ENCODE results near the gene MEIOB.
A peak's percentile ranks its signal among the peaks of the same experiment; 100 is the strongest.

The MEIOB gene

GRCh38 chr16:1912215-1912543, 40.2 kb upstream of the MEIOB start:
- TF ChIP-seq, protein P1, sequence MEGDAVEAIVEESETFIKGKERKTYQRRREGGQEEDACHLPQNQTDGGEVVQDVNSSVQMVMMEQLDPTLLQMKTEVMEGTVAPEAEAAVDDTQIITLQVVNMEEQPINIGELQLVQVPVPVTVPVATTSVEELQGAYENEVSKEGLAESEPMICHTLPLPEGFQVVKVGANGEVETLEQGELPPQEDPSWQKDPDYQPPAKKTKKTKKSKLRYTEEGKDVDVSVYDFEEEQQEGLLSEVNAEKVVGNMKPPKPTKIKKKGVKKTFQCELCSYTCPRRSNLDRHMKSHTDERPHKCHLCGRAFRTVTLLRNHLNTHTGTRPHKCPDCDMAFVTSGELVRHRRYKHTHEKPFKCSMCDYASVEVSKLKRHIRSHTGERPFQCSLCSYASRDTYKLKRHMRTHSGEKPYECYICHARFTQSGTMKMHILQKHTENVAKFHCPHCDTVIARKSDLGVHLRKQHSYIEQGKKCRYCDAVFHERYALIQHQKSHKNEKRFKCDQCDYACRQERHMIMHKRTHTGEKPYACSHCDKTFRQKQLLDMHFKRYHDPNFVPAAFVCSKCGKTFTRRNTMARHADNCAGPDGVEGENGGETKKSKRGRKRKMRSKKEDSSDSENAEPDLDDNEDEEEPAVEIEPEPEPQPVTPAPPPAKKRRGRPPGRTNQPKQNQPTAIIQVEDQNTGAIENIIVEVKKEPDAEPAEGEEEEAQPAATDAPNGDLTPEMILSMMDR (conservative IDR thresholded peaks at IDR 0.05; ENCODE audit: low read length) = no peak
- DNase-seq (ENCODE audit: low read depth) = no peak
- no peak overlapping the region for H3K4me3 ChIP-seq (ENCODE audit: low read length)

DNA sequence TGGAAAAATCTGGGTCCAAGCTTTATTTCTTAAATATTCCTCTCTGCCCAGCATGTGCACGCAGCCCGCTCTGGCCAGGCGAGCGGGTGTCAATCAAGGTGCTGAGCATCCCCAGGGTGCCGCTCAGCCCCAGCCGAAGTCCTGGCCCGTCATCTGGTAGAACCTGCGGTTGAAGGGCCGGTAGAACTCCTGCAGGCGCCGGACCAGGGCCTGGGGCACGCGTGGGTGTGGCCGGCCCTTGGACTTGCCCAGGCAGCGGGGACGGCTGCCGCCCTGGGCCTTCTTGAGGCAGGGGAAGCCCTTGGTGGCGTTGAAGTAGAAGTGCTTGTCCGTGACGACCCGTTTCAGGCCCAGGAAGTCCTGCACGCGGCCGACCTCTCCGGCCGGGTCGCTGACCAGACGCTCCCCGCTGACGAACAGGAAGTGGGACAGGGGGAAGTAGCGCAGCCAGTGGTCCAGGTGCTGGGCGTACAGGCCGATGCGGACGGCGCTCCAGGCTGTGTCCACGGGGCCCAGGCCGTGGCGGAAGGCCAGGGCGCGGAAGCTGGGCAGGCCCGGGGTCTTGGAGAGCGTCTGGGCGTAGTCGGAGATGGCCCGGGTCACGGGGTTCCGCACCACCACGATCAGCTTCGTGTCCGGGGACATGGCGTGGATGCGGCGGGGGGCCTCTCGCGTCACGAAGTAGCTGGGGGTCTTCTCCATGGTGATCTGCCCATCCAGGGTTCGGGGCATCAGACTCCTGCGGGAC, 39.7 kb upstream of the MEIOB start:
- H3K4me3 ChIP-seq (ENCODE audit: low read length) = no peak overlapping the region
- TF ChIP-seq, protein P1 (conservative IDR thresholded peaks at IDR 0.05; ENCODE audit: low read length) = no peak
- DNase-seq (ENCODE audit: low read depth) = no peak

GRCh38 chr16:1909561-1910231, 37.7 kb upstream of the MEIOB start:
- TF ChIP-seq, protein P1 (conservative IDR thresholded peaks at IDR 0.05; ENCODE audit: low read length) = no peak
- DNase-seq (ENCODE audit: low read depth) = peak; percentile 27

GRCh38 chr16:1908983-1909382, 37.0 kb upstream of the MEIOB start:
- no peak for DNase-seq (ENCODE audit: low read depth)
- no peak overlapping the region for H3K4me3 ChIP-seq (ENCODE audit: low read length)
- TF ChIP-seq, protein P1 (conservative IDR thresholded peaks at IDR 0.05; ENCODE audit: low read length) = no peak

More at GRCh38 chr16:1909561-1910231, 37.7 kb upstream of the MEIOB start:
- H3K4me3 ChIP-seq (ENCODE audit: low read length) = no peak overlapping the region

GRCh38 chr16:1908184-1908583, 36.2 kb upstream of the MEIOB start:
- DNase-seq (ENCODE audit: low read depth) = peak; percentile 26
- TF ChIP-seq, protein P1 (conservative IDR thresholded peaks at IDR 0.05; ENCODE audit: low read length) = no peak
- H3K4me3 ChIP-seq (ENCODE audit: low read length) = no peak overlapping the region

DNA sequence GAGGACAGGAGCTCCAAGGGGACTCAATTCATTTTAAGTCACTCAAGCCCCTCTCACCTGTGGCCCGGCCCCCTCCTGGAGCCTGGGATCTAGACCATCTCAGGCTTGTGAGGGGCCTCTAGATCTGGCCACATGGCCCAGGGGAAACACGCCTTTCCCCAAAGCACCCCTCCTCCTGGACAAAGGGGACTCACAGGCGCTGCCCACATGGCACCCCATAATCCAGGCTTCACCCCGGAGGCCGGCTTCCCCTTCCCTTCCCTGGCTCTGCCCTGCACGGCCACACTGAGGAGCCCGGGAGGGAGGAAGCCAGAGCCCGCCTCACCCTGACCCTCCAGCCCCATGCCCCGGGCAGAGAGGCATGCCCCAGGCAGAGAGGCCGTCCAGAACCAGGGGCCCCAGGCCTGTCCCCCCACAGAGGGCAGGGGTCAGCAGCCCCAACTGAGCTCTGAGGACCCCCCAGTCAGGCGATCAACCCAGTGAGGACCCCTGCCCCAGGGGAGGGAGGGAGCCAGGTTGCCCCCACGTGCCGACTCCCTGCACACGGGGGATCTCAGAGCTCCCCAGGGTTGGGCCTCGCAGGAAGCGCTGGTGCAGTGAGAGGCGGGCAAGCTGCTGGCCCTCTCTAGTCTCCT, 35.4 kb upstream of the MEIOB start:
- no peak overlapping the region for H3K4me3 ChIP-seq (ENCODE audit: low read length)
- no peak for DNase-seq (ENCODE audit: low read depth)
- TF ChIP-seq, protein P1 (conservative IDR thresholded peaks at IDR 0.05; ENCODE audit: low read length) = no peak

GRCh38 chr16:1906846-1907165, 34.8 kb upstream of the MEIOB start:
- DNase-seq (ENCODE audit: low read depth) = peak; percentile 25
- no peak overlapping the region for H3K4me3 ChIP-seq (ENCODE audit: low read length)
- TF ChIP-seq, protein P1 (conservative IDR thresholded peaks at IDR 0.05; ENCODE audit: low read length) = no peak

All from AG10803 (cell line).